HG03439 (cell line): ENCODE data around the gene RECK.
"Not testable (repeated sequence)": the region's sequence is repeated elsewhere in the genome, so short reads cannot be mapped to it uniquely, and the experiment has no call there.

Experiments
- ATAC-seq: cut with Tn5 transposase; IDR thresholded peaks from one replicate; pipeline ENCODE4 v1.9.1; 2021; ENCODE audit warnings: mild to moderate bottlenecking, moderate library complexity; ENCODE audit not compliant: unreplicated experiment

RECK gene

DNA sequence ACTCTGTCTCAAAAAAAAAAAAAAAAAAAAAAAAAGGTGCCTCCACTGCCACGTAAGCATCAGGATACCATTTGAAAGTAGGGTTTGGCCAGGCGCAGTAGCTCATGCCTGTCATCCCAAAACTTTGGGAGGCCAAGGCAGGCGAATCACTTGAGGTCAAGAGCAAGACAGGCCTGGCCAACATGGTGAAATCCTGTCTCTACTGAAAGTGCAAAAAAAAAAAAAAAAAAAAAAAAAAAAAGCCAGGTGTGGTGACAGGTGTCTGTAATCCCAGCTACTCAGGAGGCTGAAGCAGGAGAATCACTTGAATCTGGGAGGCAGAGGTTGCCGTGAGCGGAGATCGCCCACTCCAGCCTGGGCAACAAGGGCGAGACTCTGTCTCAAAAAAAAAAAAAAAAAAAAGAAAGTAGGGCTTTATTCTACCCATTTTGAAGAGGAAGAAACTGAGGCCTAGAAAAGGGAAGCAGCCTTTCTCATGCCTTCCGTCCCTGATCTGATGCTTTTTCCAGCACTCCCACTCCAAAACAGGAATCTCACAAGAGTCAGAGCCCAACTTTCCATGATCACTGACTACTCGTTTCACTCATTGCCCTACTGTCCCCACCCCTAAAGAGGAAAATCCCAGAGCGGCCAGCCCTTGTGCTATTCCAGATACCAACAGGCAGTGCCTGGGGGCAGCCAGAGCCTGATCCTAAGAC, 116.2 kb downstream of the RECK start:
- no peak for ATAC-seq

- no peak for ATAC-seq
Measured at GRCh38 chr9:36153746-36154145, 117.0 kb downstream of the RECK start.

- ATAC-seq = no peak
Measured at GRCh38 chr9:36154331-36154952, 117.7 kb downstream of the RECK start.

GRCh38 chr9:36156116-36156515, 119.4 kb downstream of the RECK start:
- no peak for ATAC-seq

GRCh38 chr9:36158122-36158521, 121.4 kb downstream of the RECK start:
- no peak for ATAC-seq

- no peak for ATAC-seq
Measured at GRCh38 chr9:36158917-36159316, 122.2 kb downstream of the RECK start.

- ATAC-seq = not testable (repeated sequence)
Measured at GRCh38 chr9:36159509-36159908, 122.8 kb downstream of the RECK start.

DNA sequence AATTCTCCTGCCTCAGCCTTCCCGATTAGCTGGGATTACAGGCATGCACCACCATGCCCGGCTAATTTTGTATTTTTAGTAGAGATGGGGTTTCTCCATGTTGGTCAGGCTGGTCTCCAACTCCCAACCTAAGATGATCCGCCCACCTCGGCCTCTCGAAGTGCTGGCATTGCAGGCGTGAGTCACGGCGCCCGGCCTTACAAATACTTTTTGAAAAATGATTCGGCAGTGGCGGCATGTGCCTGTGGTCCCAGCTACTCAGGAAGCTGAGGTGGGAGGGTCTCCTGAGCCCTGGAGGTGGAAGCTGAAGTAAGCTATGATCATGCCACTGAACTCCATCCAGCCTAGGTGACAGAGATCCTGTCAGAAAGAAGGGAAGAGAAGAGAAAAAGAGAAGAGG, 123.4 kb downstream of the RECK start:
- ATAC-seq = not testable (repeated sequence)

- ATAC-seq = no peak
Measured at GRCh38 chr9:36161187-36161586, 124.5 kb downstream of the RECK start.

GRCh38 chr9:36162211-36162738, 125.6 kb downstream of the RECK start:
- no peak for ATAC-seq

GRCh38 chr9:36163049-36163785, 126.5 kb downstream of the RECK start:
- no peak for ATAC-seq

DNA sequence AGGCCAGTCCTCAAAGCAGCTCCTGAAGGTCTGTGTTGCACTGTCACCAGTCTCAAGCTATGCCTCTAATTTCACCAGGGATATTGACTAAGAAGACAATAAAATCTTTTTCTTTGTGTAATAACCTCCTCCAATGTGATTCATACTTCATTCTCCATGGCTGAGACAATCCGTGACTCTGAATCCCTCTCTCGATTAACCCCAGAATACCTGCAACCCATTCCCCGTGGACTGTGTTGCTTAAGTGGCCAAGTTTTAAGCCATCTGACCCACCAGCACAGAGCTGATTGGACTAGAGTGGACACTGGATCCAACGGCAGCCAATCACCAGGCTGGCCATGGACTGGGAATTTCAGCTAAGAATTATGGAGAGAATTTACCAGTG, 127.1 kb downstream of the RECK start:
- ATAC-seq = no peak

DNA sequence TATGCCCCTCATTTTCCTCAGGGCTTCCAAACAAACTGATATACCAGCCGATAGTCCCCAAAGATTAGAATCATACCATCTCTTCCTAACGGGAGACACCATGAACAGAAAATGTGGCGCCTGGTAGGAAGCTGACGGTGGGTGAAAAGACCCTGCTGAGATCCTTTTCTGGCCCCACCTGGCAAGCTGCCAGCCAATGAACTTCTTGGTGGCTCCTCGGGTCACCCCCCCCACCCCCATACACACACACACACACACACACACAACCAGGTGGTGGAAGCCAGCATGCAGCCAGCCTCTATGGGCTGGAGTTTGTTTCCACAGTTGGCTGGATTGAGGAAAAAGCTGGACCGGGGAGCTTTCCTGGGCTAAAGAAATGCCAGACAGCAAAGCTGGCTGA, 127.7 kb downstream of the RECK start:
- no peak for ATAC-seq

DNA sequence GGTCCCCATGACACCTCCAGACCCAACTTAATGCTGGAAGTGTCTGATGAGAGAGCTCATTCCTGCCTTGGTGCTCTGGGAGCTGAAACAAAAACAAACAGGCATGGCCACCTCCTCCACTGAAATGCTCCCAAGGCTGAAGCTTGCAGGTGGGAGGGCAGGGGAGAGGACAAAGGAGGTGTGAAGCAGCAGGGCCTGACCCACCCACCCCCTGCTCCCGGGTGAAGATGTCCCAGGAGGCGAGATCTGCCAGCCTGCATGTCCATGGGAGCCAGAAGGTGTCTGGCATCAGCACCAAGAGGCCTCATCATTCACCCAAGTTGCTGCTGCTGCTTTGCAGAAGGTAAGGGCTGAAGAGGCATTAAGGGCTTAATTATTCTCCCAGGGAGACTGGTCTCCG, 128.3 kb downstream of the RECK start:
- no peak for ATAC-seq

DNA sequence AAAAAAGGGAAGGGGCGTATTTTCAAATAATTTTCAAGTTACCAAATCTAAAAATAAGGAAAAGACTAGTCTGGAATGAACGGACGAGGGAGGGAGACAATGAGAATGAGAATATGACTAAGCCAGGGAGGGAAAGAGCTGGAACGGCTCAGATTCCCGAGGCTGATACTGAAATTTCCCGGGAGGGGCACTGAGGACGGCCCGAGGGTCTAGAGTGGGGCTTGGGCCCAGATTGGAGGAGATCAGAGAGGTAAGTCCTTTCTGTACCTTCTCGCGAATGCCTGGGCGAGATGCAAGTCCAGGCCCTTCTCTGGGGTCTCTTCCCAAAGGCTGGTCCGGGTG, 129.1 kb downstream of the RECK start:
- ATAC-seq = no peak

DNA sequence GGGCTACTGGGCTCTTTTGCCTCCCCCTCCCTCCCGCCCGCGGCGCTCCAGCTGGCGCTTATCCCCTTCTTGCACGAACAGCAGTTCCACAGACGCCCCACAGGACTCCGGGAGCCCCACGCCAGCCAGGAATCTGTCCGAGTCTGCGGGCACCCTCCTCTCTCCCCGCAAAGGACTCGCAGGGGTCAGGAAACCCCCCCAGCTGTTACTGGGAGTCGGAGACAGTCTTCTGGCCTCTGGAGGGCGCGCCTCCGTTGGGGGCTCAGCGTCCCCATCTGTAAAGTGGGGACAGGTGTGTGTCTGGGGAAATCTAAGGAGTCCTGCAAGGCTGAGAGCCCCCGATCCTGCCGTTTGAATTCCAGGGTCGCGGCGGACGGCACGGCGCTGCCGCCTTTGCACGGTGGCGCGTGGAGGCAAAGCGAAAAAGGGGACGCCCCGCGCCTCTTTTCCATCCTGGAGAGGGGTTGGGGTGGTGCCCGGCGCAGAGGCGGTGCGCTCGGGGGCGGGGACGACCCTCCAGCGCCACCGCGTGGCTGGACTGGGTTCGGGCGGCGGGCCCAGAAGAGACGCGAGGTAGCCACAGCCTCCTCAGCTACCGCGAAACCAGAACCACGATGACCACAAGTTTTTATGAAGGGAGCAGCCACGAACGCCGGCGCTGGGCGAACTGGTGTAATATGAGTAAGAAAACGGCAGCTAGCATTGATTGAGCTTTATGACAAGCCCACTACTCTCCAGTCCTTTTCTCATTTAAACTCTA, 129.6 kb downstream of the RECK start:
- ATAC-seq = peak; percentile 83

DNA sequence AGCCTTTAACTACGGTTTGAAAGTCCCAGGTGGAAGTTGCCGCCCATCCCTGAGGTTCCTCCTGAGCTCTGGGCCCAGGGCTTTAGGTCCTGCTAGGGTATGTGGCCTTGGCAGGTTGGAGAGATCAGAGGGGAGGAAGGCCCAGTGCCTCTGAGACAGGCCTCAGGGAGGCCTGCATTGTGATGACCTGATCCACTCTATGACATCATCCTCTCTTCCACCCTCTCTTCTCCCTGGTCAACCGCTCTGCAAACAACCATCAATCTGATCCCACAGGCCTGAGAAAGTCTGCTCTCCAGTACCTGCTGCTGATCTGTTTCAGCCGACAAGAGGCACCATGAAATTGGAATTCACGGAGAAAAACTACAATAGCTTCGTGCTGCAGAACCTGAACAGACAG, 132.5 kb downstream of the RECK start, which contains the start of gene CCIN:
Gene CCIN (plus strand): TSS at position 223 of the 400 bp plus-strand sequence. CDS start 115 bp downstream, at position 338.
- no peak for ATAC-seq

DNA sequence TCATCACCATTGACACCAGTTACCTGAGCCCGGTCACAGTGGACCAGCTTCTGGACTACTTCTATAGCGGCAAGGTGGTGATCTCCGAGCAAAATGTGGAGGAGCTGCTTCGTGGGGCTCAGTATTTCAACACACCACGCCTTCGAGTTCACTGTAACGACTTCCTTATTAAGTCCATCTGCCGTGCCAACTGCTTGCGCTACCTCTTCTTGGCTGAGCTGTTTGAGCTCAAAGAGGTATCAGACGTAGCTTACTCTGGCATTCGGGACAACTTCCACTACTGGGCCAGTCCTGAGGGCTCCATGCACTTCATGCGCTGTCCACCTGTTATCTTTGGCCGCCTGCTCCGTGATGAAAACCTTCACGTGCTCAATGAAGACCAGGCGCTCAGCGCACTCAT, 133.0 kb downstream of the RECK start:
- ATAC-seq = no peak

- ATAC-seq = no peak
Measured at GRCh38 chr9:36170531-36170930, 133.8 kb downstream of the RECK start.

DNA sequence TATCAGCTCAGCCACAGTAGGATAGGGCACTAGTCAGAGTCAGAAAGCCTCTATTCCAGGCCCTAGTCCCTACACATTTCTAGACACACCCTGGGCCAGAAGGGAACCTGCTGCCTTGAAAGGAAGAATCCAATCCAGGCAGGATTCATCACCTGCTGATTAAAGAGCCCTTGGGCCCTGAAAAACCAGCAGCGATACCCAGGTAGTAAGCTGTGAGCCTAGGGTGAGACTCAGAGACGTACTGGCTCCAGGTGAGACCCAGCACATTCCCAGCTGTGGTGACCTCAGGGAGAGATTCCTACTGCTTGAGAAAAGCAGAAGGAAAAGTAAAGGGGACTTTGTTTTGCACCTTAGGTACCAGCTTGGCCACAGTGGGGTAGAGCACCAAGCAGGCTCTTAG, 137.1 kb downstream of the RECK start:
- ATAC-seq = no peak
